GM12865 (cell line): Measurements from ENCODE around the gene GALNT2.

Experiments
- DNase-seq: peaks from one replicate; pipeline ENCODE4 v3.0.0; 2010; ENCODE audit warnings: low read depth
- H3K4me3 ChIP-seq: 2 replicates; pipeline ENCODE4 v1.5.1; 2011; ENCODE audit warnings: mild to moderate bottlenecking, low read depth, low read length, control low read depth
- TF ChIP-seq, protein P1 (sequence below): IDR thresholded peaks from 2 replicates; pipeline ENCODE4 v1.5.1; 2011; ENCODE audit warnings: low read length, control low read depth, low read depth, inconsistent platforms; ENCODE audit not compliant: insufficient read depth; ENCODE audit errors: missing control alignments

GALNT2 gene

DNA sequence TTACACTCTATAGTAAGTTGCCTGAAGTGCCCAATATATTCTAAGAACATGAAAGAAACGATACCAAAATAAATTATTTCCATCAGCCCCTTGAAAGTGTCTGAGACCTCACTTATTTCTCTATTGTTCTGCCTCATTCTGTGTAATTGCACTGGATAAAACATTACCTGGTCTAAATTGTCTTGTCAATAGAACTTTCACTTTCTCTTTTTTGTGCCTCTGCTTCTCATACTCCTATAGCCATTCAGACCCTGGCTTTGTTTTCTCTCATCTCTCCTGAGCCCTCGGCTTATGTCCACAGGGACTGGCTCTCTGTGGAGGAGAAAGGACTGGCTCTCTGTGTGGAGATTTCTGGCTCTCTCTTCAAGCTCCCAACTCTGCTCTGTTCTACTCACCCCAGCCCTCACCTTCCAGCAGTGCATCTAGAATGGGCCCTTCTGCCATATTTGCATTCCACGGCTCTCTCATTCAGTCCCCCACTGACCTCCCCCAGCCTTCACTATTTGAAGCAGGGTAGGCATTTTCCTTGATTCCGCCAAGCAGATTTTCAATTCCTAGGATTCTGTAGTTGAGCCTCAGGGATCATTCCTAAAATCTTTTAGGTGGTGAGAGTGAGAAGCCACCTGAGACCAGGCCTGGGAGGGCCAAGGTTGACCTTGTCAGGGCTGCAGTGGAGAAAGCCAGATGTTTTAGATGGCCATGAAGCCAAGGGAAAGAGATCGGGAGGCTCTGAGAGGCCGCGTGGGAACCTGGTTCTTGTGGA lies 15.9 kb upstream of the GALNT2 start:
- H3K4me3 ChIP-seq = no peak overlapping the region
- TF ChIP-seq, protein P1, sequence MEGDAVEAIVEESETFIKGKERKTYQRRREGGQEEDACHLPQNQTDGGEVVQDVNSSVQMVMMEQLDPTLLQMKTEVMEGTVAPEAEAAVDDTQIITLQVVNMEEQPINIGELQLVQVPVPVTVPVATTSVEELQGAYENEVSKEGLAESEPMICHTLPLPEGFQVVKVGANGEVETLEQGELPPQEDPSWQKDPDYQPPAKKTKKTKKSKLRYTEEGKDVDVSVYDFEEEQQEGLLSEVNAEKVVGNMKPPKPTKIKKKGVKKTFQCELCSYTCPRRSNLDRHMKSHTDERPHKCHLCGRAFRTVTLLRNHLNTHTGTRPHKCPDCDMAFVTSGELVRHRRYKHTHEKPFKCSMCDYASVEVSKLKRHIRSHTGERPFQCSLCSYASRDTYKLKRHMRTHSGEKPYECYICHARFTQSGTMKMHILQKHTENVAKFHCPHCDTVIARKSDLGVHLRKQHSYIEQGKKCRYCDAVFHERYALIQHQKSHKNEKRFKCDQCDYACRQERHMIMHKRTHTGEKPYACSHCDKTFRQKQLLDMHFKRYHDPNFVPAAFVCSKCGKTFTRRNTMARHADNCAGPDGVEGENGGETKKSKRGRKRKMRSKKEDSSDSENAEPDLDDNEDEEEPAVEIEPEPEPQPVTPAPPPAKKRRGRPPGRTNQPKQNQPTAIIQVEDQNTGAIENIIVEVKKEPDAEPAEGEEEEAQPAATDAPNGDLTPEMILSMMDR = no peak
- no peak for DNase-seq

DNA sequence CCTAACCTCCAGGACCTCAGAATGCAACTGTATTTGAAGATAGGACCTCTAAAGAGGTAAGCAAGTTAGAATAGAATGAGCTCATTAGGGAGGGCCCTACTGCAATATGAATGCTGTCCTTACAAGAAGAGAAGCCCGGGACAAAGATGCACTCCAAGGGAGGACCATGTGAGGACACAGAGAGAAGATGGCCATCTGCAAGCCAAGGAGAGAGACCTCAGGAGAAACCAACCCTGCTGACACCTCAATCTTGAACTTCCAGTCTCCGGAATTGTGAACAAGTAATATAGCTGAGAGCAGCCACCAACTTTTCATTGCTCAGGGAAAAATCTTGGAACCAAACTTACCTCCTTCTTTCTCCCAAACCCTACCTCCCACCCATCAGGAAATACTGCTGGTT lies 15.0 kb upstream of the GALNT2 start:
- no peak overlapping the region for H3K4me3 ChIP-seq
- TF ChIP-seq, protein P1 = no peak
- DNase-seq = no peak

DNA sequence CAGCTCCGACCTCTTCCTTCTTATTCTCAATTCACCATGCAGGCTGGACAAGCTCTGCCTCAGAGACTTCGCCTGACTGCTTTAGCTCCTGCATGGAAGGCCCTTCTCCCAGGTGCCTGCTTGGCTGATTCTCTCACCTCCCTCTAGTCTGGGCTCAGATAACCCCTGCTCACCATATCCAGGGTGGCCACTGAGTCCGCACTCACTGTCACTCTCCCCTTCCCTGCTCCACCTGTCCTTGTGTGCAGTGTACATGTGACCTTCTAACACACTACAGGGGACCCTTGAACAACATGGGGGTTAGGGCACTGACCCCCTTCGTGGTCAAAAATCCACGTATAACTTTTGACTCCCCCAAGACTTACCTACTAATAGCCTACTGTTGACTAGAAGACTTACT lies 14.4 kb upstream of the GALNT2 start:
- TF ChIP-seq, protein P1 = no peak
- no peak overlapping the region for H3K4me3 ChIP-seq
- DNase-seq = no peak

DNA sequence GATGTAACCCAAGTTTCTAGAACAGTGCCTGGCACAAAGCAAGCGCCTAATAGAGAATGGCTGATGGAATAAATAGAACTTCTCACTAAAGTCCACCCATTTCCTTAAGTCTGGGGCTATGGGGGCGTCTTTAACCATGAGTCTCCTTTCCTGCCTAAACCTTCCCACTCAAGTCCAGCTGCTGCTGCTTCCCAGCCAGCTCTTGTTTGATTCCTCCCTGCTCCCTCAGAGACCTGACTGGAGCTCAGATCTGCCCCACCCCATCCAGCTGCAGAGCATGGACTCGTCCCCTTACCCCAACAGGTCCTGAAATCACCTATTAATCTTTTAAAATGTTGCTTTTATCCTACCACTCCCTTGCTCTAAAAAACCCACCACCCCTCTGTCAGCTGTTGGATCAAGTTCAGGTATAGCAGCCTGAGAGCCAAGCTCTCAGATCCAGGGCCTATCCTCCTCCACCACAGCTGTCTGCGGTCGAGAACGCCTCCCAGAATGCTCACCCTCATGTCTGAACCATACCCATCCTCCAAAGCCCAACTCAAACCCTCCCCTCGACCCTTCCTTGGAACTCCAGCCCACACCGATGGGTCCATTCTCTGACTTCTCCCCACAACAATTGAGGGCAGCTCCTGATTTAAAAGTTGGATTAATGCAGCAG lies 12.8 kb upstream of the GALNT2 start:
- DNase-seq = no peak
- TF ChIP-seq, protein P1 = no peak
- no peak overlapping the region for H3K4me3 ChIP-seq

DNA sequence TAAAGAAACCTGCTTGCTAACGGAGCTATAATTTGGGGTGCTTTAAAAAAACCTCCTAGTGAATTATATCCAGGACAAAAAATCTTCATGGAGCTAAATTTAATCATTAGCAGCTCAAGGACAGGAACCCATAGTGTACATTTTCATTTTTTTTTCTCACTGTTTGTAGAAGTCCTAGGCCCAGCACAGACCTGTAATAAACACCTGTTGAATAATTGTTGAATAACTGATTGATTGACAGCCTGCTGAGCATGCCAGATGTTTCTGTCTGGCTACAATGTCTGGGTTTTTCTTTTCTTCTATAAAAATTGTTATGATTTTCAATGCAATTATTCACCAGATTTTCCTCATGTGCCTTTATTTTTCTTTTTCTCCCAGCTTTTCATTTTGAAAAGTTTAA lies 10.9 kb upstream of the GALNT2 start:
- DNase-seq = no peak
- TF ChIP-seq, protein P1 = no peak
- no peak overlapping the region for H3K4me3 ChIP-seq

DNA sequence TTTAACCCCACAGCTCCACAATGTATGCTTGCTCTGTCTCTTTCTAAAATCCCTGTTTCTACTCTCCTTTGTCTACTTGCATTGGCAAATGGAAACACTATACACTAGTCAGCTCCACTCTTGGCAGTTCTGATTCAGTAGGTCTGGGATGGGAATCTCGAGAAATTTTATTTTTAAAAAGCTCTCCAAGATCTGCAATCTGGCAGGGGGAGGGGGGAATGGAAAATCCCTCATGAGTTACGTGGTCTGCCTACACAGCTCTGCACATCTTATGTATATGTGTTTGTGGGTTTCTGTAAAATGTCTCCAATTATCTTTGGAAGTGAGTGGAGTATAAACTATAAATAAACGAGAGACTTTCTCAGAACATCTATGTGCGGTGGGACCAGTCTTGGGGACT lies 9.9 kb upstream of the GALNT2 start:
- H3K4me3 ChIP-seq = no peak overlapping the region
- TF ChIP-seq, protein P1 = no peak
- no peak for DNase-seq
